Pancreas (tissue), 10 donors: ENCODE results near the gene ABCG4. TPM values are rescaled to one million over a fixed set of nuclear protein-coding genes. Genes with fewer than 3 reads are reported as not detected.

ENCODE experiments used
- ATAC-seq, 4 donors: fragments of 200-7000 bp; cut with Tn5 transposase; one replicate each; pipeline versions ENCODE4 v1.8.0 to v1.9.1; 2020; ENCODE audit warnings: mild to moderate bottlenecking in 4 of 4, moderate library complexity in 4 of 4
- DNase-seq, 6 donors: peaks; one replicate each; pipeline ENCODE4 v3.0.0-alpha.2; 2020
- FAIRE-seq: peaks from 2 replicates; lab custom pipeline; 2012; peaks lifted over from hg19 to GRCh38; lab: Jason Lieb, UNC
- H3K27ac ChIP-seq, 4 donors: fragments of 200-600 bp; sonication (generic); 1 replicate in 3 of 4; 2 replicates in 1 of 4; pipeline versions ENCODE4 v1.5.0 to v1.8.0; 2020
- H3K27me3 ChIP-seq, 4 donors: fragments of 200-600 bp; one replicate each; pipeline ENCODE4 v1.8.0; 2021
- H3K36me3 ChIP-seq, 3 donors: fragments of 200-600 bp; sonication (generic) in 1 of 3; one replicate each; pipeline versions ENCODE4 v1.5.0 to v1.8.0; 2020 to 2021
- H3K4me1 ChIP-seq, 3 donors: fragments of 200-600 bp; one replicate each; pipeline ENCODE4 v1.8.0; 2021
- H3K4me3 ChIP-seq, 4 donors: fragments of 200-600 bp; sonication (generic) in 2 of 4; one replicate each; pipeline versions ENCODE4 v1.5.0 to v1.8.0; 2020 to 2021
- H3K9me3 ChIP-seq, 4 donors: fragments of 200-600 bp; one replicate each; pipeline ENCODE4 v1.8.0; 2021
- WGBS, 2 donors: extraction: QIAGEN DNeasy Blood & Tissue Kit; methylation state at CpG; one replicate each; pipeline ENCODE4 v1.1.7; 2013; 5-methylcytosine and 5-hydroxymethylcytosine counted together
- intact Hi-C, 3 donors: fragments of 100-400 bp; cut with DNase I; formaldehyde crosslinking; loops; one replicate each; pipeline versions ENCODE4 v1.11.1 to v1.14.2; 2022
- polyA plus RNA-seq, 2 donors: library from polyadenylated mRNA; stranded (reverse); fragments of 200-250 nt; gene quantifications; one replicate each; pipeline ENCODE4 v1.2.3, GENCODE V29; 2013
- total RNA-seq, 6 donors: library from RNA; stranded (reverse); fragmentation: NEBNext Ultra II Directional in 4 of 6; extraction: Animal tissue kit (Norgen Biotek cat#: 25700) in 4 of 6; gene quantifications; one replicate each; pipeline versions ENCODE4 v1.2.1 to v1.2.4, GENCODE V29; 2021 to 2023
- TF ChIP-seq, protein P1 (sequence below), 4 donors: fragments of 200-600 bp; sonication (generic) in 3 of 4; IDR thresholded peaks; one replicate each; pipeline versions ENCODE4 v1.5.0 to v1.8.0; 2021; ENCODE audit warnings: antibody characterized with exemption in 4 of 4
- donor health status: healthy with polysubstance abuse.
- donor health status: DM: no; HTN: no; CAD: no; lungs with moderate emphysema.
- donor health status: DM: no; HTN: no; CAD: no.
- donor health status: control.
- donor health status: control.
- donor health status: Bipolar disorder and iron deficiency.
- donor health status: DM: yes; HTN: yes; CAD: no.
- donor health status: DM: no; HTN: no; CAD: no.
- donor health status: DM: no; HTN: no; CAD: no.
- donor health status: DM: yes; HTN: yes; CAD: no.

Gene ABCG4
- total RNA-seq (not detected), polyA plus RNA-seq (under 1 TPM; 0.11 to 0.21 TPM)

DNA sequence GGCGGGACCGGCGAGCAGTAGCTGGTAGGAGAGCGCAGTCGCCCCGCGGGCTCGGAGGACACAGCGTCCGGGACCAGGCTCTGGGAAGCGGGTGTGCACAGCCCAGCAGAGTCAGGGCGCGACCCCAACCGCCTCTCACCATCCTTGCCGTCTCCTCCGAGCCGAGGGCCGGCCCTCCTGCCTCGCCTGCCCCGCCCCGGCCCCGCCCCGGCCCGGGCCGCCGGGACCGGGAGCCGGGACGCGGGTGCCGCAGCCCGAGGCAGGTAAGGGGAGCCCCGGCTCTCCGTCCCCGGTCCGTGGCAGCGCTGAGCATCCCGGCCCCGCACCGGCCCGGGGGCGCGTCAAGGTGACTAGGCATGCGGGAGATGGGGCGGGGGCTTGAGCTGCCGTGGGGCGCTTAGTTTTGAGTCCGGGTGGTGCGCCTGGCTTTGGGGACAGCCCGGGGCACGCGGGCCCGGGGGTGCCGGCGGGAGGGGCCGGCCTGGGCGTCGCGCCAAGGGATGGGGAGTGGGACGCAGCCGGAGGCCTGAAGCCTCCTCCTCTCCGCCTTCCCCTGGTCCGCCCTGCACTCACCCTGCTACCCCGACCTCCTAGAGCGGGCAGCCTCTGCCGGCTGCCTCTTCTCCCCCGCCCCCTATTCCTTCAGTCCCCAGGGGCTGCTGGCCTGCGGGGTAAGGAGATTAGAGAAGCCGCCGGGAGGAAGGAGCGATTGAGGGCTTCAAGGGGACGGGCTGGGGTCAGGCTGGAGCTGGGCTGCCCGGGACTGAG is at the start of gene ABCG4:
Gene ABCG4 (plus strand): TSS at position 35 of the 768 bp plus-strand sequence. CDS start 914 bp downstream, outside the sequence.
- intact Hi-C loops = no loop called here
- H3K27me3 ChIP-seq = peaks cover 0 to 3% (median 0%) of the 10 kb centered on the region in 4 donors
- FAIRE-seq (no peak), DNase-seq (peak in 2 of 6 donors; percentile 72 to 73), ATAC-seq (peak; percentile 32 to 74 (median 57))
- no peaks in the 10 kb centered on the region for H3K4me1 ChIP-seq
- TF ChIP-seq, protein P1, sequence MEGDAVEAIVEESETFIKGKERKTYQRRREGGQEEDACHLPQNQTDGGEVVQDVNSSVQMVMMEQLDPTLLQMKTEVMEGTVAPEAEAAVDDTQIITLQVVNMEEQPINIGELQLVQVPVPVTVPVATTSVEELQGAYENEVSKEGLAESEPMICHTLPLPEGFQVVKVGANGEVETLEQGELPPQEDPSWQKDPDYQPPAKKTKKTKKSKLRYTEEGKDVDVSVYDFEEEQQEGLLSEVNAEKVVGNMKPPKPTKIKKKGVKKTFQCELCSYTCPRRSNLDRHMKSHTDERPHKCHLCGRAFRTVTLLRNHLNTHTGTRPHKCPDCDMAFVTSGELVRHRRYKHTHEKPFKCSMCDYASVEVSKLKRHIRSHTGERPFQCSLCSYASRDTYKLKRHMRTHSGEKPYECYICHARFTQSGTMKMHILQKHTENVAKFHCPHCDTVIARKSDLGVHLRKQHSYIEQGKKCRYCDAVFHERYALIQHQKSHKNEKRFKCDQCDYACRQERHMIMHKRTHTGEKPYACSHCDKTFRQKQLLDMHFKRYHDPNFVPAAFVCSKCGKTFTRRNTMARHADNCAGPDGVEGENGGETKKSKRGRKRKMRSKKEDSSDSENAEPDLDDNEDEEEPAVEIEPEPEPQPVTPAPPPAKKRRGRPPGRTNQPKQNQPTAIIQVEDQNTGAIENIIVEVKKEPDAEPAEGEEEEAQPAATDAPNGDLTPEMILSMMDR (IDR thresholded peaks at IDR 0.05) = no peak
- H3K36me3 ChIP-seq = no peaks in the 10 kb centered on the region
- WGBS, 2 donors = 1% methylated on average over 34 to 73 of the region's 73 CpGs
- no peak within 1 kb of the TSS for H3K27ac ChIP-seq
- peak within 1 kb of the TSS; percentile 38 to 65 (median 47) for H3K4me3 ChIP-seq
- no peaks in the 10 kb centered on the region for H3K9me3 ChIP-seq

- FAIRE-seq = no peak
- Histone ChIP-seq H3K36me3 (peaks cover 0 to 18% (median 0%) of the 10 kb centered on the region in 3 donors), H3K9me3 (no peaks in the 10 kb centered on the region), H3K4me1 (peaks cover 6 to 23% (median 22%) of the 10 kb centered on the region in 3 donors), H3K4me3 (no peak overlapping the region), H3K27me3 (no peaks in the 10 kb centered on the region), H3K27ac (no peak overlapping the region)
- TF ChIP-seq, protein P1 (IDR thresholded peaks at IDR 0.05) = no peak
- WGBS, 2 donors = 70 to 79% methylated on average over 6 of the region's 6 CpGs
- DNase-seq = peak in 1 of 6 donors; percentile 6
- intact Hi-C loops = no loop called here
- no peak for ATAC-seq
Measured at GRCh38 chr11:119099711-119100110, 49.1 kb upstream of the ABCG4 start.

DNA sequence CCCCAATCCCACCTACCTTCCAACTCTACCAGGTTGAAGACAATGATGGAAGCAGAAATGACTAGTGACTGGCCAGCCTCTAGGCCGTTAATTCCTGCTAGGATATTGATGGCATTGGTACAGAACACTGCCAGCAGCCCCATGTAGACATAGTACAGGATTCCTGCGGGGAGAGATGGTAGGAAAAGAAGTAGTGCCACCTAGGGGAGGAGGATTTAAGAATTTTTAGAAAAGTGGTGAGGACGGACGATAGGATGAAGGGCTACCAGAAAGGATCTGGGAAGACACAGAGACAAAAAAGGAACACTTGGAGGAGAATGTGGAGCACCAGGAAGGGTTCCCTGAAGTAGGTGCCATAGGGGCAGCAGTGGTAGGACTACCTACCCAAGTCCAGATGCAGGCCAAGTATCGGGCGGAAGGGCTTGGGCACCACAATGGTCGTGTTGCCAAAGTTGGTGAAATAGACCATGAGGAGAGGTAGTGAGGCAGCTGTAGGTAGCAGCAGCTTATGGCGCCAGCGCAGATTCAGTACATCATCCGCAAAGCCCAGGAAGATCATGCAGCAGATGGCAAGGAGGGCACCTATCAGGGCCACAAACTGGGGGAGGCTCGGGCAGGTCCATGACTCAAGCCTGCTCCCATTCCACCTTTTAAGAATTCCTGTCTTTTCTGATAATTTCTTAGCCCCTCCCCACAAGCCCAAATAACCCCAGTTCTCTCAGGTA is 48.4 kb upstream of the ABCG4 start:
- DNase-seq (peak in 1 of 6 donors; percentile 27), ATAC-seq (no peak), FAIRE-seq (no peak)
- WGBS, 2 donors = 24 to 25% methylated on average over 11 of the region's 11 CpGs
- Histone ChIP-seq H3K36me3 (peaks cover 0 to 18% (median 0%) of the 10 kb centered on the region in 3 donors), H3K4me3 (peak overlapping the region; percentile 67 to 86 (median 78)), H3K27me3 (no peaks in the 10 kb centered on the region), H3K4me1 (peaks cover 6 to 23% (median 22%) of the 10 kb centered on the region in 3 donors), H3K9me3 (no peaks in the 10 kb centered on the region), H3K27ac (no peak overlapping the region)
- intact Hi-C loops = no loop called here
- TF ChIP-seq, protein P1 (IDR thresholded peaks at IDR 0.05) = no peak

- H3K9me3 ChIP-seq = no peaks in the 10 kb centered on the region
- FAIRE-seq (no peak), ATAC-seq (peak; percentile 22 to 36 (median 33)), DNase-seq (peak in 1 of 6 donors; percentile 38)
- peak overlapping the region; percentile 79 to 96 (median 87) for H3K27ac ChIP-seq
- 1 to 2% methylated on average over 29 of the region's 29 CpGs for WGBS, 2 donors
- H3K27me3 ChIP-seq = no peaks in the 10 kb centered on the region
- intact Hi-C loops = no loop called here
- TF ChIP-seq, protein P1 (IDR thresholded peaks at IDR 0.05) = no peak
- peaks cover 0 to 18% (median 0%) of the 10 kb centered on the region in 3 donors for H3K36me3 ChIP-seq
- H3K4me1 ChIP-seq = peaks cover 6 to 22% (median 18%) of the 10 kb centered on the region in 3 donors
- peak overlapping the region; percentile 67 to 86 (median 78) for H3K4me3 ChIP-seq
Measured at GRCh38 chr11:119100994-119101758, 47.7 kb upstream of the ABCG4 start.
